Measurements from ENCODE around the gene DACH2.

Gene DACH2

GRCh38 chrX:86696951-86697350 lies 548.7 kb downstream of the DACH2 start:
- no peak for DNase-seq (ENCODE audit: low read depth in 2 of 2)
- no peak overlapping the region for H3K4me3 ChIP-seq (replicated peaks in 1 of 2; ENCODE audit: low read depth in 2 of 2, low read length in 2 of 2)
- TF ChIP-seq CTCF (IDR thresholded peaks at IDR 0.05; ENCODE audit: low read depth, low read length) = no peak

- no peak overlapping the region for H3K4me3 ChIP-seq (replicated peaks in 1 of 2; ENCODE audit: low read depth in 2 of 2, low read length in 2 of 2)
- no peak for TF ChIP-seq CTCF (IDR thresholded peaks at IDR 0.05; ENCODE audit: low read depth, low read length)
- no peak for DNase-seq (ENCODE audit: low read depth in 2 of 2)
These were observed 563.4 kb downstream of the DACH2 start for GRCh38 chrX:86711531-86712180.

GRCh38 chrX:86714441-86714840 lies 566.2 kb downstream of the DACH2 start:
- DNase-seq (ENCODE audit: low read depth in 2 of 2) = no peak
- no peak overlapping the region for H3K4me3 ChIP-seq (replicated peaks in 1 of 2; ENCODE audit: low read depth in 2 of 2, low read length in 2 of 2)
- no peak for TF ChIP-seq CTCF (IDR thresholded peaks at IDR 0.05; ENCODE audit: low read depth, low read length)

- TF ChIP-seq CTCF (IDR thresholded peaks at IDR 0.05; ENCODE audit: low read depth, low read length) = no peak
- DNase-seq (ENCODE audit: low read depth in 2 of 2) = no peak
- no peak overlapping the region for H3K4me3 ChIP-seq (replicated peaks in 1 of 2; ENCODE audit: low read depth in 2 of 2, low read length in 2 of 2)
These were observed 576.0 kb downstream of the DACH2 start for GRCh38 chrX:86724277-86724676.

GRCh38 chrX:86747091-86747490 lies 598.8 kb downstream of the DACH2 start:
- no peak overlapping the region for H3K4me3 ChIP-seq (replicated peaks in 1 of 2; ENCODE audit: low read depth in 2 of 2, low read length in 2 of 2)
- no peak for TF ChIP-seq CTCF (IDR thresholded peaks at IDR 0.05; ENCODE audit: low read depth, low read length)
- DNase-seq (ENCODE audit: low read depth in 2 of 2) = no peak

GRCh38 chrX:86805241-86805640 lies 657.0 kb downstream of the DACH2 start:
- H3K4me3 ChIP-seq (replicated peaks in 1 of 2; ENCODE audit: low read depth in 2 of 2, low read length in 2 of 2) = no peak overlapping the region
- DNase-seq (ENCODE audit: low read depth in 2 of 2) = no peak

More at GRCh38 chrX:86805241-86805640, 657.0 kb downstream of the DACH2 start:
- no peak for TF ChIP-seq CTCF (IDR thresholded peaks at IDR 0.05; ENCODE audit: low read depth, low read length)

Measured in cardiac fibroblast (primary cell).